ENCODE data around the gene RGS4. TPM values are rescaled to one million over a fixed set of nuclear protein-coding genes. Genes with fewer than 3 reads are reported as not detected.
A peak's percentile ranks its signal among the peaks of the same experiment; 100 is the strongest.

Gene RGS4
- total and polyA plus RNA-seq, 2 experiments from 2014 or later, result 0.32 to 0.38 TPM

DNA sequence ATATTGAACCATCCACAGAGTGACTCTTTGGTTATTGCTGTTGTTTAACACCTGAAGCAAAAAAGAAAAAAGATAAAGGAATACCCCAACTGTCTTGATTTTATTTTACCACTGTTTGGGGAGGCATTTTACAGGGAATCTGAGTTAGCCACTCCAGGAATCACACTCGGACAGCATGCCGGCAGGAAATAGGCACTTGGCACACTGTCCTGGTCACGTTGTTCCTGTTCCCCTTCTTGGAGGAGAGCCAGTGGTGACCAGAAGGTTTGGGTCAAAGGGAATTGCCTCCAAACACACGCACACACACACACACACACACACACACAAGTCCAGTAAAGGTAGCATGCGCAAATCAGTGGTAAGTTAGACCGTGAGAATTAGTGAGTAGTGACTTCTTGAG lies 13.8 kb downstream of the RGS4 start:
- Histone ChIP-seq H3K4me1 (ENCODE audit: insufficient read depth) (no peaks in the 10 kb centered on the region), H3K27ac (ENCODE audit: low read depth) (no peak overlapping the region), H3K79me2 (replicated peaks; ENCODE audit: insufficient read depth) (no peaks in the 10 kb centered on the region), H2AFZ (peak overlapping the region; percentile 23; the same call in 1 of the 2 replicates), H3K4me2 (no peak overlapping the region), H3K36me3 (ENCODE audit: insufficient read depth) (no peaks in the 10 kb centered on the region), H3K27me3 (ENCODE audit: insufficient read depth) (no peaks in the 10 kb centered on the region), H4K20me1 (replicated peaks; ENCODE audit: insufficient read depth) (no peaks in the 10 kb centered on the region), H3K9me2 (ENCODE audit: insufficient read depth) (no peaks in the 10 kb centered on the region), H3K4me3 (no peak overlapping the region), H3F3A (replicated peaks; ENCODE audit: low read depth) (no peaks in the 10 kb centered on the region)
- Mint-ChIP-seq H3K36me3 (ENCODE audit: low read depth) (no peaks in the 10 kb centered on the region), H3K27ac (no peak overlapping the region), H3K9me3 (no peaks in the 10 kb centered on the region), H3K4me1 (no peaks in the 10 kb centered on the region), H3K4me3 (no peak overlapping the region), H3K27me3 (ENCODE audit: insufficient read depth, low read depth, poor library complexity) (no peaks in the 10 kb centered on the region)
- TF ChIP-seq ZNF331 (CRISPR knock-in tag; IDR thresholded peaks at IDR 0.05; ENCODE audit: low read depth) (no peak), EZH2phosphoT487 (IDR thresholded peaks at IDR 0.05; ENCODE audit: unreplicated experiment) (no peak), NANOG (IDR thresholded peaks at IDR 0.05; ENCODE audit: borderline replicate concordance) (no peak), EZH2 (IDR thresholded peaks at IDR 0.05; ENCODE audit: low read depth, unreplicated experiment) (no peak), CREB1 (CRISPR knock-in tag; IDR thresholded peaks at IDR 0.05; ENCODE audit: low read depth) (no peak), ZNF114 (CRISPR knock-in tag; IDR thresholded peaks at IDR 0.05) (no peak), STAT1 (IDR thresholded peaks at IDR 0.05; ENCODE audit: unreplicated experiment) (no peak), JUNB (IDR thresholded peaks at IDR 0.05; ENCODE audit: unreplicated experiment) (no peak), POLR2AphosphoS5 (IDR thresholded peaks at IDR 0.05; ENCODE audit: low read depth) (no peak)
- TF ChIP-seq, protein P1, sequence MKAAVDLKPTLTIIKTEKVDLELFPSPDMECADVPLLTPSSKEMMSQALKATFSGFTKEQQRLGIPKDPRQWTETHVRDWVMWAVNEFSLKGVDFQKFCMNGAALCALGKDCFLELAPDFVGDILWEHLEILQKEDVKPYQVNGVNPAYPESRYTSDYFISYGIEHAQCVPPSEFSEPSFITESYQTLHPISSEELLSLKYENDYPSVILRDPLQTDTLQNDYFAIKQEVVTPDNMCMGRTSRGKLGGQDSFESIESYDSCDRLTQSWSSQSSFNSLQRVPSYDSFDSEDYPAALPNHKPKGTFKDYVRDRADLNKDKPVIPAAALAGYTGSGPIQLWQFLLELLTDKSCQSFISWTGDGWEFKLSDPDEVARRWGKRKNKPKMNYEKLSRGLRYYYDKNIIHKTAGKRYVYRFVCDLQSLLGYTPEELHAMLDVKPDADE (IDR thresholded peaks at IDR 0.05), result no peak
- TF ChIP-seq, protein P2, sequence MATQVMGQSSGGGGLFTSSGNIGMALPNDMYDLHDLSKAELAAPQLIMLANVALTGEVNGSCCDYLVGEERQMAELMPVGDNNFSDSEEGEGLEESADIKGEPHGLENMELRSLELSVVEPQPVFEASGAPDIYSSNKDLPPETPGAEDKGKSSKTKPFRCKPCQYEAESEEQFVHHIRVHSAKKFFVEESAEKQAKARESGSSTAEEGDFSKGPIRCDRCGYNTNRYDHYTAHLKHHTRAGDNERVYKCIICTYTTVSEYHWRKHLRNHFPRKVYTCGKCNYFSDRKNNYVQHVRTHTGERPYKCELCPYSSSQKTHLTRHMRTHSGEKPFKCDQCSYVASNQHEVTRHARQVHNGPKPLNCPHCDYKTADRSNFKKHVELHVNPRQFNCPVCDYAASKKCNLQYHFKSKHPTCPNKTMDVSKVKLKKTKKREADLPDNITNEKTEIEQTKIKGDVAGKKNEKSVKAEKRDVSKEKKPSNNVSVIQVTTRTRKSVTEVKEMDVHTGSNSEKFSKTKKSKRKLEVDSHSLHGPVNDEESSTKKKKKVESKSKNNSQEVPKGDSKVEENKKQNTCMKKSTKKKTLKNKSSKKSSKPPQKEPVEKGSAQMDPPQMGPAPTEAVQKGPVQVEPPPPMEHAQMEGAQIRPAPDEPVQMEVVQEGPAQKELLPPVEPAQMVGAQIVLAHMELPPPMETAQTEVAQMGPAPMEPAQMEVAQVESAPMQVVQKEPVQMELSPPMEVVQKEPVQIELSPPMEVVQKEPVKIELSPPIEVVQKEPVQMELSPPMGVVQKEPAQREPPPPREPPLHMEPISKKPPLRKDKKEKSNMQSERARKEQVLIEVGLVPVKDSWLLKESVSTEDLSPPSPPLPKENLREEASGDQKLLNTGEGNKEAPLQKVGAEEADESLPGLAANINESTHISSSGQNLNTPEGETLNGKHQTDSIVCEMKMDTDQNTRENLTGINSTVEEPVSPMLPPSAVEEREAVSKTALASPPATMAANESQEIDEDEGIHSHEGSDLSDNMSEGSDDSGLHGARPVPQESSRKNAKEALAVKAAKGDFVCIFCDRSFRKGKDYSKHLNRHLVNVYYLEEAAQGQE (IDR thresholded peaks at IDR 0.05; ENCODE audit: unreplicated experiment), result no peak
- TF ChIP-seq, protein P3, sequence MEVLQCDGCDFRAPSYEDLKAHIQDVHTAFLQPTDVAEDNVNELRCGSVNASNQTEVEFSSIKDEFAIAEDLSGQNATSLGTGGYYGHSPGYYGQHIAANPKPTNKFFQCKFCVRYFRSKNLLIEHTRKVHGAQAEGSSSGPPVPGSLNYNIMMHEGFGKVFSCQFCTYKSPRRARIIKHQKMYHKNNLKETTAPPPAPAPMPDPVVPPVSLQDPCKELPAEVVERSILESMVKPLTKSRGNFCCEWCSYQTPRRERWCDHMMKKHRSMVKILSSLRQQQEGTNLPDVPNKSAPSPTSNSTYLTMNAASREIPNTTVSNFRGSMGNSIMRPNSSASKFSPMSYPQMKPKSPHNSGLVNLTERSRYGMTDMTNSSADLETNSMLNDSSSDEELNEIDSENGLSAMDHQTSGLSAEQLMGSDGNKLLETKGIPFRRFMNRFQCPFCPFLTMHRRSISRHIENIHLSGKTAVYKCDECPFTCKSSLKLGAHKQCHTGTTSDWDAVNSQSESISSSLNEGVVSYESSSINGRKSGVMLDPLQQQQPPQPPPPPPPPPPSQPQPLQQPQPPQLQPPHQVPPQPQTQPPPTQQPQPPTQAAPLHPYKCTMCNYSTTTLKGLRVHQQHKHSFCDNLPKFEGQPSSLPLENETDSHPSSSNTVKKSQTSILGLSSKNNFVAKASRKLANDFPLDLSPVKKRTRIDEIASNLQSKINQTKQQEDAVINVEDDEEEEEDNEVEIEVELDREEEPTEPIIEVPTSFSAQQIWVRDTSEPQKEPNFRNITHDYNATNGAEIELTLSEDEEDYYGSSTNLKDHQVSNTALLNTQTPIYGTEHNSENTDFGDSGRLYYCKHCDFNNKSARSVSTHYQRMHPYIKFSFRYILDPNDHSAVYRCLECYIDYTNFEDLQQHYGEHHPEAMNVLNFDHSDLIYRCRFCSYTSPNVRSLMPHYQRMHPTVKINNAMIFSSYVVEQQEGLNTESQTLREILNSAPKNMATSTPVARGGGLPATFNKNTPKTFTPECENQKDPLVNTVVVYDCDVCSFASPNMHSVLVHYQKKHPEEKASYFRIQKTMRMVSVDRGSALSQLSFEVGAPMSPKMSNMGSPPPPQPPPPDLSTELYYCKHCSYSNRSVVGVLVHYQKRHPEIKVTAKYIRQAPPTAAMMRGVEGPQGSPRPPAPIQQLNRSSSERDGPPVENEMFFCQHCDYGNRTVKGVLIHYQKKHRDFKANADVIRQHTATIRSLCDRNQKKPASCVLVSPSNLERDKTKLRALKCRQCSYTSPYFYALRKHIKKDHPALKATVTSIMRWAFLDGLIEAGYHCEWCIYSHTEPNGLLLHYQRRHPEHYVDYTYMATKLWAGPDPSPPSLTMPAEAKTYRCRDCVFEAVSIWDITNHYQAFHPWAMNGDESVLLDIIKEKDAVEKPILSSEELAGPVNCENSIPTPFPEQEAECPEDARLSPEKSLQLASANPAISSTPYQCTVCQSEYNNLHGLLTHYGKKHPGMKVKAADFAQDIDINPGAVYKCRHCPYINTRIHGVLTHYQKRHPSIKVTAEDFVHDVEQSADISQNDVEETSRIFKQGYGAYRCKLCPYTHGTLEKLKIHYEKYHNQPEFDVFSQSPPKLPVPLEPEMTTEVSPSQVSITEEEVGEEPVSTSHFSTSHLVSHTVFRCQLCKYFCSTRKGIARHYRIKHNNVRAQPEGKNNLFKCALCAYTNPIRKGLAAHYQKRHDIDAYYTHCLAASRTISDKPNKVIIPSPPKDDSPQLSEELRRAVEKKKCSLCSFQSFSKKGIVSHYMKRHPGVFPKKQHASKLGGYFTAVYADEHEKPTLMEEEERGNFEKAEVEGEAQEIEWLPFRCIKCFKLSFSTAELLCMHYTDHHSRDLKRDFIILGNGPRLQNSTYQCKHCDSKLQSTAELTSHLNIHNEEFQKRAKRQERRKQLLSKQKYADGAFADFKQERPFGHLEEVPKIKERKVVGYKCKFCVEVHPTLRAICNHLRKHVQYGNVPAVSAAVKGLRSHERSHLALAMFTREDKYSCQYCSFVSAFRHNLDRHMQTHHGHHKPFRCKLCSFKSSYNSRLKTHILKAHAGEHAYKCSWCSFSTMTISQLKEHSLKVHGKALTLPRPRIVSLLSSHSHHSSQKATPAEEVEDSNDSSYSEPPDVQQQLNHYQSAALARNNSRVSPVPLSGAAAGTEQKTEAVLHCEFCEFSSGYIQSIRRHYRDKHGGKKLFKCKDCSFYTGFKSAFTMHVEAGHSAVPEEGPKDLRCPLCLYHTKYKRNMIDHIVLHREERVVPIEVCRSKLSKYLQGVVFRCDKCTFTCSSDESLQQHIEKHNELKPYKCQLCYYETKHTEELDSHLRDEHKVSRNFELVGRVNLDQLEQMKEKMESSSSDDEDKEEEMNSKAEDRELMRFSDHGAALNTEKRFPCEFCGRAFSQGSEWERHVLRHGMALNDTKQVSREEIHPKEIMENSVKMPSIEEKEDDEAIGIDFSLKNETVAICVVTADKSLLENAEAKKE (CRISPR knock-in tag; IDR thresholded peaks at IDR 0.05), result no peak
- TF ChIP-seq, protein P4, sequence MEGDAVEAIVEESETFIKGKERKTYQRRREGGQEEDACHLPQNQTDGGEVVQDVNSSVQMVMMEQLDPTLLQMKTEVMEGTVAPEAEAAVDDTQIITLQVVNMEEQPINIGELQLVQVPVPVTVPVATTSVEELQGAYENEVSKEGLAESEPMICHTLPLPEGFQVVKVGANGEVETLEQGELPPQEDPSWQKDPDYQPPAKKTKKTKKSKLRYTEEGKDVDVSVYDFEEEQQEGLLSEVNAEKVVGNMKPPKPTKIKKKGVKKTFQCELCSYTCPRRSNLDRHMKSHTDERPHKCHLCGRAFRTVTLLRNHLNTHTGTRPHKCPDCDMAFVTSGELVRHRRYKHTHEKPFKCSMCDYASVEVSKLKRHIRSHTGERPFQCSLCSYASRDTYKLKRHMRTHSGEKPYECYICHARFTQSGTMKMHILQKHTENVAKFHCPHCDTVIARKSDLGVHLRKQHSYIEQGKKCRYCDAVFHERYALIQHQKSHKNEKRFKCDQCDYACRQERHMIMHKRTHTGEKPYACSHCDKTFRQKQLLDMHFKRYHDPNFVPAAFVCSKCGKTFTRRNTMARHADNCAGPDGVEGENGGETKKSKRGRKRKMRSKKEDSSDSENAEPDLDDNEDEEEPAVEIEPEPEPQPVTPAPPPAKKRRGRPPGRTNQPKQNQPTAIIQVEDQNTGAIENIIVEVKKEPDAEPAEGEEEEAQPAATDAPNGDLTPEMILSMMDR (conservative IDR thresholded peaks at IDR 0.05; ENCODE audit: low read depth in 2 of 2), result no peak
- DNase-seq (ENCODE audit: low spot score), result no peak
- no peak for ATAC-seq

Measured in GM23338 (cell line).